Activated naive CD4-positive, alpha-beta T cell treated with anti-CD3 and anti-CD28 coated beads, Interleukin-2, amount 50 U/mL, for 16 hours (primary cell): ENCODE data around the gene LHPP.
"Not testable (repeated sequence)": the region's sequence is repeated elsewhere in the genome, so short reads cannot be mapped to it uniquely, and the experiment has no call there.

Source experiments
- DNase-seq: peaks from one replicate; pipeline ENCODE4 v3.0.0-alpha.2; 2020

The LHPP gene

DNA sequence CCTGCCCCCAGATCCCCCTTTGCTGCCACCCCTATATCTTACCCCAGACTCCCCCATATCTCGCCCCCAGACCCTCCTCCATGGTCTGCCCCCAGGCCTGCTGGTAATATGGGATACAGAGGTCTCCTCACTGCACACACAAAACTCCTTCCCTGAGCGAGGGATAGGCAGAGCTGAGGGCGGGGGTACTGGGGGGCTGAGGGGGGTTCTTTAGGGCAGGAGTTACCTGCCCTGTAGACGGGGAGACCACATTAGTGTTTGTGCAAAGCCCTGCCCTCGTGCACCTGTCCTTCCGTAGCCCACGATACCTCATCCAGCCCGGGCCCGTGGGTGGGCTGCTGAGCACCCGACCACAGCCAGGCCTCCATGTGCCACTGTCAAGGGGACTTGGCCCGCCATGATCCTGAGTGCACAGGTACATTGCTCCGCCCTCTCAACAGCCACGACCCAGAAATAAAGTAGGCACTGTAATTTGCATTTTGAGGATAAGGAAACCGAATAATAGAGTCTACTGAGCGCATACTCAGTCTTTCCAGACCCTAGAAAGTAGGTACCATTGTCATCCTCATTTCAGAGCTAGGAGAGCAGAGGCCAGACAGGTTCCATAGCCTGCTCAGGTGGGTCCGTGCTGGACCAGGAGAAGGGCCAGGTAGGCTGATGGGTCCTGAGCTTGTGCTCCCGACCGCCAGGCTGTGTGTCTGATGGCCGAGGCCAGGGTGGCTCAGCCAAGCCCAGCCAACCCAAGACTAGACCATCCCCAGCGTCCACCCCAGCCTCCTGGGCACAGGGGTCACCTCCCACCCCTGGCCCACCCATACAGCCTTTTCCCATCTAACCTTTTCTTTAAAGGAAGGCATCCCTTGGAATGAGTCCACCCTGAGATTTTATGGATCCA is 115.2 kb downstream of the LHPP start:
- no peak for DNase-seq

DNA sequence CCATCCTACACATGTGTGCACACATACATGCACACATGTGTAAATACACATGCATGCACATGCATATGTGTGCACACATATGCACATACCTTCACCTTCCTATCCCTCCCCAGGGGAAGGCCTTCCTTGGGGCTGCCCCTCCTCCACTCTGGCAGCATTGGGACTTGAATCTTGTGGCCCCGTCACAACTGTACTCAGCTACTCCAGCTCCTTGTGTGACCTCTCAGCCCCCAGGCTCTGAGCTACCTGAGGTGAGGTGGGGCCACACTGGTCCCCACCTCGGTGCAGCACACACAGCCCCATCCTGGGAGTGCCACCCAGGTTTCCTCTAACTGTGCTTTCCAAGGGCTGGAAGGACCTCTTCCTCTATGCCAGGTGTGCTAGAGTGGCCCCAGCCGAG is 116.0 kb downstream of the LHPP start:
- DNase-seq: no peak

- no peak for DNase-seq
Measured at GRCh38 chr10:124578231-124579010, 116.8 kb downstream of the LHPP start.

GRCh38 chr10:124579011-124579399 is 117.4 kb downstream of the LHPP start:
- no peak for DNase-seq

DNA sequence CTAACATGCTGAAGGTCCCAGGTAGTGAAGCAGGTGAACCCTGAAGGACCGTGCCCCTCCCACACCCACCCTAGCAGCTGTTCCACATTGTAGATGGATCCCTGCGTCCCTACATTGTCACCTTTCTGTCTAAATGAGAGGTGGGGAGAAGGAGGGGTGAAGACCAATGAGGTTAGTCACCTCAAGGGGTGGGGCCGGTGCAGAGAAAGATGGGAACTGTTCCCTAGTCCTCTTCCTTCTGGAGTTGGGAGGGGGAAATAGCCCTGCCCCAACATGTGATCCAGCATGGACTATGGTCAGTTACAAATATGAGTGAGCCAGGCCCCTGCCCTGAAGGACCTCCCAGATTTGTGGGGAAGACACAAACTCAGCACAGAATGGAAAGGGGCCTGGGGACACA is 124.5 kb downstream of the LHPP start:
- DNase-seq: no peak

DNA sequence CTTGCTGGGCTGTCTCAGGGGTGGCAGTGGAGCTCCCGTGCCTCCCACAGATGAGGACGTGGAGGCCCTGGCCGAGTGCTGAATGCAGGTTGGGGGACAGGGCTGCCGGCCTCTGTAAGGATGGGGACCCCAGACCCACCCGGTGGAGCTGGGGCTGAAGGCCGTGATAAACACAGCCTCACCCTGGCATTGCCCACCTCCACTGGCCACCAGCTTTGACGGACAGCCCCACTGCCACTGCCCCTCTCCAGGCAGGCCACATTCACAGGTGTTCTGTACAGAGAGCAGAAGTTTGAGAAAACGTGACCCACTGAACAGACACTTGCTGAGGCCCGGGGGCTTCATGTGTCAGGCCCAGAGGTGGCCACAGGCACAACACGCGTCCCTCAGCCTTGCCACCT is 126.2 kb downstream of the LHPP start:
- DNase-seq: no peak

GRCh38 chr10:124588341-124588735 is 126.7 kb downstream of the LHPP start:
- DNase-seq: not testable (repeated sequence)

- DNase-seq: no peak
Measured at GRCh38 chr10:124588736-124589490, 127.3 kb downstream of the LHPP start.

DNA sequence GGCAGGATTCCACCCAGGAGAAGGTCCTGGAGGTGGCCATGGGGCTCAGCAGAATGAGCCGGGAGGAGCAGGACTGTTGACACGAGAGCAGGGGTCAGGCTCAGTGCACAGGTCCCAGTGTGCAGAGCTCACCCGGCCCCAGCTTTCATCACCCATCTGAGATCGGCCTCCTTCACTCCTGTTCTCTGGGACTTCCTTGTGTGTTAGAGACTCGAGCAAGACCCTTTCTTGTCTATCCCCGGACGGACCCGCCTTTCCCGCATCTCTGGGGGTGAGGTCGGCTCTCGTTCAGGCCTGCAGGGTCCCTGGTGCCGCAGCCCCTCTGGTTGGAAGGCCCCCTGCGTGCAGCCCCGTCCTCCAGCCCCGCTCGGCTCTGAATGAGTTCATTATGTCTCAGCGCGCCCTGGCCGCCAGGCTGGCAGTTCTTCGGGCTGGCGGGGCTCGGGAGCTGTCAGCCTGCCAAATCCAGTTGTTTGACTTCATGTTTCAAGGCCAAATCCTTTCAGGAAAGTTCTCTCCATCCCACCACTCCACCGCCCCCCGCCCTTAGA is 127.9 kb downstream of the LHPP start:
- no peak for DNase-seq

GRCh38 chr10:124590216-124591122 is 128.8 kb downstream of the LHPP start:
- DNase-seq: no peak

DNA sequence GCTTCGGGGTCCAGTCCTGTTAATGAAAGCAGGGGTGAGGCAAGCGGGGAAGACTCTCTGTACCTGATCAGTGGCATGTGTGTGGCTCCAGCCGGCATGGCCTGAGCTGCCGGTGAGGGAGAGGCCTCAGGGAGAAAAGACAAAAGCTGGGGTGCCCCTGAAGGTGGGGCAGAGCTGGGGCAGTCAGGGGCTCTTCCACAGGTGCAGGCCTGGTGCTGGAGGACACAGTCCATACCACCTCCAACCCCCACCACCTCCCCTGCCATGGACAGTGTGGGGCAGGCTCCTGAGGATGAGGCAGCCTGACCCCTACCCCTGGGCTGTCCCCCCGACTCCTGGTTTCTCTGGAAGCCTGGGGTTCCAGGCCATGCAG is 129.5 kb downstream of the LHPP start:
- DNase-seq: no peak

- no peak for DNase-seq
Measured at GRCh38 chr10:124592101-124592500, 130.5 kb downstream of the LHPP start.

DNA sequence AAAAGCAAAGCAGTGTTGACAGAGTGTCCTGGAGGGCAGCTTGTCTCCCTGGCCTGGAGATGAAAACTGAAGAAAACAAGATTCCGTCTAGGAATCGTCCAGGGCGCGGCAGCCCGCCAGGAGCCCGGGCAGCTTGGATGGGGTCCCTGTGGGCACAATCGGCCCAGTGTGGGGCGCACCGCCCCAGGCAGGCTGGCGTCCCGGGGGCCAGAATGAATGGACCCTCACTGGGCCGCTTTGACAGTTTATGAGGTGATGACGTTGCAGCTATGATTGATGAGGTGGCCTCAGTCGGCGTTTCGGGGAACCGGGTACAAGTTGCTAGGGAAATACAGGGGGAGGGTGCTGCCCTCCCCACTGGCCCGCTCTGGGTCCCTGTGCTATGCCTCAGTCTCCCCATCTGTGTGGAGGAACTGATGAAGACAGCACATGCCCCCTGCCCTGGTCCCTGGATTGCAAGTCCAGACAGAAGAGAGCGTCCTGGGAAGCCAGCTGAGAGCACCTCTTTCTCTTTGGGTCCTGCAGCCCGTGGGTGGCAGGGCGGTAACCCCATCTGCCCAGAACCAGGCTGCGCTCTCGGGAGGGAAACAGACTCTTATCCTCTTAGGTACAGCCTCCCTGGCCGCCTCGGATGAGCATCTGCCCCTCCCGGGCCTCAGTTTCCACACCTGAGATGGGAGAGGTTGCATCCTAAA is 131.3 kb downstream of the LHPP start:
- DNase-seq: no peak

DNA sequence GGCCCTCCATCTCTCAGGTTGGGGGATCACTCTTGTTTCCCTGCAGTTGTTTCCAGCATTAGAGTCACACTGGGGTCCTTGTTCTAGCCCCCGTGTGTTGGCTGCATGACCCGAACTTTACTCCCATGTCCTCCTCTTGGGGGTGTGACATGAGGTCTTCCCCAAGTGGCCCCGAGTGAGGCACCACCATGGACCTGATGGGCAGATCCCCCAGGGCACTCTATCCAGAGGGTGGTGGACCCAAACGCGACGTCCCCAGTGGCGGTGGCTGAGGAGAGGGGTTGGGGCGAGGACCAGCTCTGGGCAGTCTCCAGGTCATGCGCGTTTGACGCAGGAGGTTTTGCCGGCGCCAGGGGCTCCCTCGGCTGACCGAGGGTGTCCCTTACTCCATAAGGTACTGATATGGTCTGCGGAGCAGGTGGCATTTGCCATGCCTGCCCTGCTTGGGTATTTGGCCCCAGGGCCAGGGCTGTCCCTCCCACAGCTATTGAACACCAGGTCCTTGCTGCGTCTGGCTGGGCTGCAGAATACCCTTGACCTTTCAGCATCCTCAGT is 131.9 kb downstream of the LHPP start:
- no peak for DNase-seq

GRCh38 chr10:124594240-124594639 is 132.6 kb downstream of the LHPP start:
- no peak for DNase-seq

- DNase-seq: no peak
Measured at GRCh38 chr10:124595143-124595883, 133.7 kb downstream of the LHPP start.

DNA sequence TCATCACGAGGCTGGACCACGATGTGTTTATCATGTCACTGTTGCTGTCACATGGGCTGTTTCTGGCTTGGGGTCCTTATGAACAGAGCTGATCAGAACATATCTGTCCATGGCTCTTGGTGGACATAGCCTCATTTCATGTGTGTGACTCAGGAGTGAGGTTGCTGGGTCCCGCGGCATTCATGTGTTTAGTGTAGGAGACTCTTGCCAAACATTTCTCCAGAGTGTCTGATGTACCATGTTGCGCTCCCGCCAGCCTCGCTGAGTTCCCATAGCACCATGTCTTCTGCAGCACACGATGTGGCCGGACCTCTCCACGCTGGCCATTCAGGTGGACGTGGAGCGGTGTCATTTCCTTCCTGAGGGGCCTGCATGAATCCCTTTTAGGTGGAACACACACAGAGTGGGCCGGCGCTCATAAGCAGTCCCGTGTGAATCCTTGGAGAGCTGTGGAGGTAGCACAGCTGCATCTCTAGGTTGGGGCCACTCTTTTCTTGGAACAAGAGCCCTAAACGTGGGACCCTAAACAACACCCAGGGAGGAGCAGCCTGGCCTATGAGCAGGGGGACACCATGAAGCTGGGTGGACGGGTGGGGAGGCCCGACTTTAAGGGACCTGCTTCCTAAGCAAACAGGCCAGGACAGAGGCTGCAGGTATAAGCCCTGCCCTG is 134.6 kb downstream of the LHPP start:
- no peak for DNase-seq

GRCh38 chr10:124596962-124597845 is 135.6 kb downstream of the LHPP start:
- no peak for DNase-seq

GRCh38 chr10:124597846-124598165 is 136.2 kb downstream of the LHPP start:
- no peak for DNase-seq
